ENCODE results near the gene POU2AF1.

GRCh38 chr11:111406091-111406490 lies 27.0 kb upstream of the POU2AF1 start:
- TF ChIP-seq POLR2AphosphoS5 (IDR thresholded peaks at IDR 0.05; ENCODE audit: insufficient read depth in 1 of 2, low read depth in 1 of 2), result no peak
- no peak for TF ChIP-seq POLR2A (IDR thresholded peaks at IDR 0.05)

Data from vagina (tissue), 2 donors.